K562 (cell line): ENCODE measurements around the gene ROBO2. TPM values are rescaled to one million over a fixed set of nuclear protein-coding genes. Genes with fewer than 3 reads are reported as not detected.

Source experiments
- ATAC-seq: fragments of 200-7000 bp; cut with Tn5 transposase; 3 replicates; pipeline ENCODE4 v1.9.1; 2020; ENCODE audit warnings: moderate library complexity
- BruUV-seq: library from RNA; stranded (reverse); fragments of 400-500 nt; replicated peaks from 2 replicates; lab custom pipeline; 2021; lab: Mats Ljungman, UMichigan
- CTCF ChIA-PET: fragments of 300-600 bp; formaldehyde crosslinking; extraction: SDS; loops from one replicate; lab custom pipeline; 2021; ENCODE audit warnings: low intra/inter-chr PET ratio; lab: Yijun Ruan, JAX
- POLR2A ChIA-PET: fragments of 300-600, 350-650 bp; sonication (Branson Sonifier 250); formaldehyde crosslinking; extraction: SDS; loops from one replicate; lab custom pipeline; 2021; ENCODE audit warnings: antibody characterized with exemption, inconsistent platforms; lab: Yijun Ruan, JAX
- DNase-seq, 4 experiments: peaks; one replicate each; pipeline versions ENCODE4 v3.0.0 to v3.0.0-alpha.2; 2011 to 2018; ENCODE audit warnings: low spot score in 3 of 4, mixed read lengths in 3 of 4; ENCODE audit errors: extremely low read depth in 1 of 4
- FAIRE-seq: peaks from 2 replicates; lab custom pipeline; 2011; peaks lifted over from hg19 to GRCh38; lab: Jason Lieb, UNC
- H2AFZ ChIP-seq: 2 replicates; pipeline ENCODE4 v1.6.0; 2011; ENCODE audit warnings: low read depth, low read length, control low read depth, inconsistent platforms
- H3K27ac ChIP-seq: fragments of 200-600 bp; 3 replicates; pipeline ENCODE4 v1.8.0; 2011; ENCODE audit warnings: low read depth, mild to moderate bottlenecking, control low read depth, inconsistent platforms, low read length, moderate library complexity, mixed read lengths; ENCODE audit errors: extremely low read depth
- H3K27me3 ChIP-seq, 2 experiments: fragments of 300-600 bp in 1 of 2; 2 replicates in 1 of 2; 3 replicates in 1 of 2; pipeline versions ENCODE4 v1.6.0 to v1.8.0; 2011; ENCODE audit warnings: inconsistent platforms in 2 of 2, low read length in 2 of 2, mild to moderate bottlenecking in 1 of 2, mixed read lengths in 1 of 2, moderate library complexity in 1 of 2; ENCODE audit not compliant: control insufficient read depth in 2 of 2, insufficient read depth in 2 of 2
- H3K36me3 ChIP-seq: fragments of 300-600 bp; 3 replicates; pipeline ENCODE4 v1.8.0; 2011; ENCODE audit warnings: mild to moderate bottlenecking, low read length, inconsistent platforms; ENCODE audit not compliant: control insufficient read depth, insufficient read depth
- H3K4me1 ChIP-seq, 2 experiments: fragments of 200-600 bp in 1 of 2; replicated peaks in 1 of 2; 2 replicates in 1 of 2; 3 replicates in 1 of 2; pipeline versions ENCODE4 v1.5.1 to v1.8.0; 2011; ENCODE audit warnings: inconsistent platforms in 2 of 2, low read length in 2 of 2, mild to moderate bottlenecking in 1 of 2, mixed read lengths in 1 of 2, moderate library complexity in 1 of 2; ENCODE audit not compliant: control insufficient read depth in 2 of 2, insufficient read depth in 2 of 2
- H3K4me2 ChIP-seq: 2 replicates; pipeline ENCODE4 v1.6.1; 2011; ENCODE audit warnings: low read length, control low read depth, inconsistent platforms, mixed read lengths; ENCODE audit not compliant: insufficient read depth
- H3K4me3 ChIP-seq: fragments of 200-600 bp; sonication (generic), shearing (Covaris generic); 2 replicates; pipeline ENCODE4 v1.5.1; 2016; ENCODE audit warnings: control low read depth, inconsistent platforms
- H3K79me2 ChIP-seq: fragments of 200-600 bp; 3 replicates; pipeline ENCODE4 v1.8.0; 2011; ENCODE audit warnings: low read length, inconsistent platforms; ENCODE audit not compliant: control insufficient read depth, insufficient read depth
- H3K9ac ChIP-seq, 2 experiments: 2 replicates each; pipeline versions ENCODE4 v1.6.0 to v1.6.1; 2011; ENCODE audit warnings: low read depth in 2 of 2, low read length in 2 of 2, control low read depth in 1 of 2, inconsistent platforms in 1 of 2, mild to moderate bottlenecking in 1 of 2, mixed read lengths in 1 of 2; ENCODE audit not compliant: insufficient read depth in 1 of 2
- H3K9me1 ChIP-seq: one replicate; pipeline ENCODE4 v1.6.0; 2011; ENCODE audit warnings: inconsistent platforms, mild to moderate bottlenecking, low read length, moderate library complexity; ENCODE audit not compliant: control insufficient read depth, insufficient read depth
- H3K9me3 ChIP-seq: replicated peaks from 2 replicates; pipeline ENCODE4 v1.5.1; 2011; ENCODE audit warnings: low read depth, low read length, inconsistent platforms; ENCODE audit not compliant: control insufficient read depth, insufficient read depth
- H4K20me1 ChIP-seq: replicated peaks from 2 replicates; pipeline ENCODE4 v1.6.1; 2011; ENCODE audit warnings: low read length, inconsistent platforms, mixed read lengths; ENCODE audit not compliant: control insufficient read depth, insufficient read depth
- CGGBP1 ChIP-seq: fragments of 250-450 bp; sonication (Bioruptor Pico); IDR thresholded peaks from 2 replicates; pipeline ENCODE4 v1.9.0; 2021; ENCODE audit warnings: mild to moderate bottlenecking
- E4F1 ChIP-seq: fragments of 250-450 bp; sonication (Bioruptor Pico); IDR thresholded peaks from 2 replicates; pipeline ENCODE4 v1.5.0; 2021; ENCODE audit warnings: mild to moderate bottlenecking, borderline replicate concordance
- ETV6 ChIP-seq, 3 experiments: fragments of 150-350 bp in 1 of 3; sonication (generic) in 1 of 3; formaldehyde crosslinking in 1 of 3; IDR thresholded peaks; 2 replicates each; pipeline versions ENCODE4 v1.6.1 to v1.8.0; 2014 to 2022; ENCODE audit warnings: borderline replicate concordance in 2 of 3, low read depth in 2 of 3, antibody characterized with exemption in 1 of 3, low read length in 1 of 3, mild to moderate bottlenecking in 1 of 3, missing genetic modification reagents in 1 of 3
- FOSL1 ChIP-seq: fragments of 200-800 bp; sonication (Bioruptor generic); conservative IDR thresholded peaks from 2 replicates; pipeline ENCODE4 v1.6.1; 2016; ENCODE audit warnings: missing genetic modification characterization, missing compliant biosample characterization
- KDM5B ChIP-seq: fragments of 200-600 bp; sonication (generic); IDR thresholded peaks from 2 replicates; pipeline ENCODE4 v1.6.1; 2012; ENCODE audit warnings: low read depth, mild to moderate bottlenecking, moderate library complexity, low read length, control low read depth, inconsistent platforms; ENCODE audit not compliant: insufficient replicate concordance
- NR0B1 ChIP-seq: fragments of 450-650 bp; IDR thresholded peaks from one replicate; pipeline ENCODE4 v1.6.1; 2018; ENCODE audit warnings: mild to moderate bottlenecking, moderate library complexity; ENCODE audit not compliant: partially characterized antibody
- PCBP1 ChIP-seq: fragments of 200-400 bp; formaldehyde crosslinking; IDR thresholded peaks from 2 replicates; pipeline ENCODE4 v1.6.1; 2018; ENCODE audit warnings: mild to moderate bottlenecking, low read depth, low read length; ENCODE audit not compliant: poor library complexity, severe bottlenecking
- SMAD1 ChIP-seq: fragments of 150-350 bp; IDR thresholded peaks from 2 replicates; pipeline ENCODE4 v1.6.1; 2014; ENCODE audit warnings: low read length, low read depth; ENCODE audit not compliant: partially characterized antibody
- STAT5B ChIP-seq: fragments of 250-450 bp; sonication (Bioruptor Pico); IDR thresholded peaks from 2 replicates; pipeline ENCODE4 v1.8.0; 2021; ENCODE audit warnings: mild to moderate bottlenecking, inconsistent platforms
- THAP12 ChIP-seq: fragments of 250-450 bp; sonication (Bioruptor Pico); IDR thresholded peaks from 2 replicates; pipeline ENCODE4 v1.9.0; 2021; ENCODE audit warnings: mild to moderate bottlenecking, inconsistent platforms
- THAP7 ChIP-seq: fragments of 250-450 bp; sonication (Bioruptor Pico); IDR thresholded peaks from 2 replicates; pipeline ENCODE4 v1.5.0; 2021
- TRIM28 ChIP-seq: fragments of 450-650 bp; IDR thresholded peaks from 2 replicates; pipeline ENCODE4 v1.6.1; 2017
- ZBED1 ChIP-seq: IDR thresholded peaks from 2 replicates; pipeline ENCODE4 v1.6.1; 2014
- ZNF197 ChIP-seq: fragments of 200-800 bp; sonication (Bioruptor generic); IDR thresholded peaks from 2 replicates; pipeline ENCODE4 v1.6.1; 2016; ENCODE audit warnings: low read depth, missing genetic modification characterization, missing compliant biosample characterization
- ZNF24 ChIP-seq: fragments of 450-650 bp; IDR thresholded peaks from 2 replicates; pipeline ENCODE4 v1.6.1; 2016
- ZNF444 ChIP-seq: fragments of 250-450 bp; sonication (Bioruptor Pico); IDR thresholded peaks from 2 replicates; pipeline ENCODE4 v1.4.0; 2020; ENCODE audit warnings: mild to moderate bottlenecking, moderate library complexity
- ZNF778 ChIP-seq: fragments of 450-650 bp; formaldehyde crosslinking; IDR thresholded peaks from 2 replicates; pipeline ENCODE4 v1.4.0; 2020; ENCODE audit warnings: mild to moderate bottlenecking, moderate library complexity
- WGBS: fragments of 100-300 bp; shearing (Covaris generic); methylation state at CpG from one replicate; pipeline ENCODE4 v1.1.6; 2016; ENCODE audit warnings: low coverage, mixed read lengths; ENCODE audit not compliant: insufficient coverage; ENCODE audit errors: missing lambda C conversion rate; 5-methylcytosine and 5-hydroxymethylcytosine counted together
- in situ Hi-C: fragments of 300-500 bp; cut with MboI; formaldehyde crosslinking; loops from 4 replicates; pipeline ENCODE4 v1.15.0; 2018; ENCODE audit warnings: inconsistent platforms, mixed read lengths
- intact Hi-C: fragments of 100-400 bp; cut with micrococcal nuclease; formaldehyde crosslinking; loops from 2 replicates; pipeline ENCODE4 v1.14.2; 2022
- polyA plus RNA-seq, 8 experiments: library from polyadenylated mRNA; depleted of rRNA in 4 of 8; stranded (reverse) in 5 of 8; unstranded in 3 of 8; fragments of >200 nt; fragmentation: Nextera tagmentation in 2 of 8; fragmentation: Illumina TruSeq in 1 of 8; extraction: Ambion mirVana in 2 of 8; extraction: Trizol in 1 of 8; gene quantifications; 2 replicates each; pipeline versions ENCODE4 v1.2.1 to v1.2.3, GENCODE V29; 2011 to 2014; ENCODE audit warnings: inconsistent platforms in 1 of 8, missing spikeins in 1 of 8
- total RNA-seq, 7 experiments: library from RNA; depleted of rRNA in 6 of 7; stranded (reverse); fragments of >200 nt in 6 of 7; fragmentation: Illumina TruSeq in 2 of 7; extraction: Trizol in 2 of 7; gene quantifications; 2 replicates each; pipeline versions ENCODE4 v1.2.1 to v1.2.3, GENCODE V29; 2011 to 2021; ENCODE audit warnings: low replicate concordance in 1 of 7

The ROBO2 gene
- total and polyA plus RNA-seq, 9 of the 15 experiments (the other 6 are each of a cell fraction or from before 2014, with no cell fraction given) = 0.84 to 3.0 (median 1.7) TPM

GRCh38 chr3:77380136-77380535 is 340.2 kb downstream of the ROBO2 start:
- POLR2A ChIA-PET = no interaction called here
- Histone ChIP-seq H3K9ac (no peak overlapping the region), H3K4me1 (no peaks in the 10 kb centered on the region), H2AFZ (no peak overlapping the region), H3K36me3 (no peaks in the 10 kb centered on the region), H3K27me3 (no peaks in the 10 kb centered on the region), H3K27ac (no peak overlapping the region), H3K9me3 (no peaks in the 10 kb centered on the region), H3K79me2 (no peaks in the 10 kb centered on the region), H3K9me1 (no peaks in the 10 kb centered on the region), H3K4me2 (no peak overlapping the region), H4K20me1 (no peaks in the 10 kb centered on the region), H3K4me3 (no peak overlapping the region)
- 4% methylated on average over 3 of the region's 3 CpGs for WGBS
- FAIRE-seq (no peak), DNase-seq (no peak), ATAC-seq (no peak)
- intact Hi-C loops = no loop called here
- in situ Hi-C loops = no loop called here
- CTCF ChIA-PET = no interaction called here
- TF ChIP-seq E4F1 (no peak), ZNF197 (CRISPR knock-in tag) (no peak), ZNF778 (no peak), CGGBP1 (CRISPR knock-in tag) (no peak), KDM5B (no peak), ZNF24 (no peak), PCBP1 (no peak), THAP7 (CRISPR knock-in tag) (no peak), TRIM28 (no peak), THAP12 (CRISPR knock-in tag) (no peak), ZBED1 (no peak), ETV6 (IDR thresholded peaks at IDR 0.05; ENCODE audit: borderline replicate concordance in 1 of 2, low read depth in 2 of 2, low read length in 1 of 2) (no peak), ETV6 (CRISPR knock-in tag; IDR thresholded peaks at IDR 0.05; ENCODE audit: borderline replicate concordance) (no peak), FOSL1 (tag) (no peak), ZNF444 (CRISPR knock-in tag) (no peak), SMAD1 (no peak), STAT5B (no peak), NR0B1 (no peak)
- BruUV-seq = no TSS peak
